Measurements from ENCODE around the gene SBNO2.
A peak's percentile ranks its signal among the peaks of the same experiment; 100 is the strongest.

The SBNO2 gene

GRCh38 chr19:1172353-1173158 lies 1.5 kb downstream of the SBNO2 start:
- Histone ChIP-seq H4K20me1 (ENCODE audit: insufficient read depth) (no peaks in the 10 kb centered on the region), H3K4me2 (peak overlapping the region; percentile 84), H3K9ac (no peak overlapping the region; the same call in 1 of the 2 replicates), H3K4me1 (ENCODE audit: low read depth, poor library complexity, severe bottlenecking) (peaks cover 25% of the 10 kb centered on the region), H2AFZ (ENCODE audit: low read depth) (no peak overlapping the region), H3K4me3 (IDR thresholded peaks at IDR 0.05; ENCODE audit: insufficient read depth, low read depth, low read length) (no peak overlapping the region), H3K79me2 (ENCODE audit: insufficient read depth, low read depth) (peaks cover 46% of the 10 kb centered on the region), H3K36me3 (ENCODE audit: insufficient read depth) (no peaks in the 10 kb centered on the region), H3K27ac (no peak overlapping the region), H3K27me3 (ENCODE audit: insufficient read depth, low read depth) (no peaks in the 10 kb centered on the region)
- TF ChIP-seq CTCF (conservative IDR thresholded peaks at IDR 0.05; ENCODE audit: low read depth, low read length) = no peak

GRCh38 chr19:1171755-1172352 lies 2.2 kb downstream of the SBNO2 start:
- H3K79me2 ChIP-seq (ENCODE audit: insufficient read depth, low read depth) = peaks cover 46% of the 10 kb centered on the region
- TF ChIP-seq CTCF (conservative IDR thresholded peaks at IDR 0.05; ENCODE audit: low read depth, low read length) = no peak
- H3K36me3 ChIP-seq (ENCODE audit: insufficient read depth) = no peaks in the 10 kb centered on the region
- no peak overlapping the region for H2AFZ ChIP-seq (ENCODE audit: low read depth)
- no peak overlapping the region for H3K27ac ChIP-seq
- H3K9ac ChIP-seq = no peak overlapping the region
- peaks cover 25% of the 10 kb centered on the region for H3K4me1 ChIP-seq (ENCODE audit: low read depth, poor library complexity, severe bottlenecking)
- no peak overlapping the region for H3K4me3 ChIP-seq (IDR thresholded peaks at IDR 0.05; ENCODE audit: insufficient read depth, low read depth, low read length)
- no peak overlapping the region for H3K4me2 ChIP-seq
- H3K27me3 ChIP-seq (ENCODE audit: insufficient read depth, low read depth) = no peaks in the 10 kb centered on the region
- no peaks in the 10 kb centered on the region for H4K20me1 ChIP-seq (ENCODE audit: insufficient read depth)

- H3K27me3 ChIP-seq (ENCODE audit: insufficient read depth, low read depth) = no peaks in the 10 kb centered on the region
- no peak overlapping the region for H3K9ac ChIP-seq
- peaks cover 25% of the 10 kb centered on the region for H3K4me1 ChIP-seq (ENCODE audit: low read depth, poor library complexity, severe bottlenecking)
- H3K79me2 ChIP-seq (ENCODE audit: insufficient read depth, low read depth) = peaks cover 46% of the 10 kb centered on the region
- H3K36me3 ChIP-seq (ENCODE audit: insufficient read depth) = no peaks in the 10 kb centered on the region
- no peak overlapping the region for H3K27ac ChIP-seq
- no peaks in the 10 kb centered on the region for H4K20me1 ChIP-seq (ENCODE audit: insufficient read depth)
- H3K4me2 ChIP-seq = no peak overlapping the region
- TF ChIP-seq CTCF (conservative IDR thresholded peaks at IDR 0.05; ENCODE audit: low read depth, low read length) = no peak
- H2AFZ ChIP-seq (ENCODE audit: low read depth) = no peak overlapping the region
- no peak overlapping the region for H3K4me3 ChIP-seq (IDR thresholded peaks at IDR 0.05; ENCODE audit: insufficient read depth, low read depth, low read length)
Observed at GRCh38 chr19:1170938-1171754, 2.9 kb downstream of the SBNO2 start.

- Histone ChIP-seq H3K27me3 (ENCODE audit: insufficient read depth, low read depth) (no peaks in the 10 kb centered on the region), H2AFZ (ENCODE audit: low read depth) (no peak overlapping the region), H3K9ac (no peak overlapping the region), H4K20me1 (ENCODE audit: insufficient read depth) (no peaks in the 10 kb centered on the region), H3K27ac (no peak overlapping the region), H3K4me3 (IDR thresholded peaks at IDR 0.05; ENCODE audit: insufficient read depth, low read depth, low read length) (no peak overlapping the region), H3K4me2 (no peak overlapping the region), H3K36me3 (ENCODE audit: insufficient read depth) (no peaks in the 10 kb centered on the region), H3K4me1 (ENCODE audit: low read depth, poor library complexity, severe bottlenecking) (peaks cover 25% of the 10 kb centered on the region), H3K79me2 (ENCODE audit: insufficient read depth, low read depth) (peaks cover 46% of the 10 kb centered on the region)
- no peak for TF ChIP-seq CTCF (conservative IDR thresholded peaks at IDR 0.05; ENCODE audit: low read depth, low read length)
Observed at GRCh38 chr19:1169921-1170885, 3.9 kb downstream of the SBNO2 start.

All from KMS-11 (cell line).